Transverse colon (tissue), 4 donors: Measurements from ENCODE around the gene THOC3.
"Not testable (repeated sequence)": the region's sequence is repeated elsewhere in the genome, so short reads cannot be mapped to it uniquely, and the experiment has no call there.

ENCODE experiments used
- POLR2AphosphoS5 ChIP-seq, 3 donors: sonication (generic); formaldehyde crosslinking; IDR thresholded peaks; one replicate each; pipeline ENCODE4 v1.6.1; 2016; ENCODE audit warnings: antibody characterized with exemption in 3 of 3
- TF ChIP-seq, protein P1 (sequence below), 5 experiments: fragments of 200-600 bp in 3 of 5; fragments of 450-650 bp in 2 of 5; sonication (generic) in 3 of 5; IDR thresholded peaks; 1 replicate in 2 of 5; 2 replicates in 3 of 5; pipeline ENCODE4 v1.5.1; 2016 to 2017; ENCODE audit warnings: antibody characterized with exemption in 5 of 5, inconsistent platforms in 3 of 5, mild to moderate bottlenecking in 2 of 5, moderate library complexity in 1 of 5

DNA sequence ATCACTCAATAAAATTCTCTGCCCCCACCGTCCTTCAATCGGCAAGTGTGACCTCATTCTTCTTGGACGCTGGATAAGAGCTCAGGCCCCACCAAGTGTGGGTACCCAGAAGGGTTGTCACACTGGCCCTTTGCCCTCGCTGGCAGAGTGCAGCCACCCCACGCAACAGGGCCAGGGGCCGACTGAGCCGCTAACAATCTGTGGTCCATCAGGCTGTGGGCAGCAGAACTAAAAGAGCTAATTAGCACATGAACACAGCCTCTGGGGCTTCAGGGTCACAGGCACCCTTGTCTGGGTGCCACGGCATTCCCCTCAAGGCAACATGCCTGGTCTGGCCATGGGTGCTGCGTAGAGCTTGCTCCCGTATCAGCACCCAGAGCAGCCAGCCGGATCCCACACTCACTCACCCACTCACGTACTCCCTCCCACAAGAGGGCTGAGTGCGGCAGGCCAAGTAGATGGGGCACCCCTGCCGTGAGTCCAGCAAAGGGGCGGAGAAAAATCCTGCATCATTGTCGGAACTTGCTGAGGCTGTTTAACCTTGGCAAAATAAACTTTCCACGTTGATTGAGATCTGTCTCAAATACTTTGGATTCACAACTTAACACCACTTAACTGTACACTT is 11.4 kb upstream of the THOC3 start:
- TF ChIP-seq, protein P1, sequence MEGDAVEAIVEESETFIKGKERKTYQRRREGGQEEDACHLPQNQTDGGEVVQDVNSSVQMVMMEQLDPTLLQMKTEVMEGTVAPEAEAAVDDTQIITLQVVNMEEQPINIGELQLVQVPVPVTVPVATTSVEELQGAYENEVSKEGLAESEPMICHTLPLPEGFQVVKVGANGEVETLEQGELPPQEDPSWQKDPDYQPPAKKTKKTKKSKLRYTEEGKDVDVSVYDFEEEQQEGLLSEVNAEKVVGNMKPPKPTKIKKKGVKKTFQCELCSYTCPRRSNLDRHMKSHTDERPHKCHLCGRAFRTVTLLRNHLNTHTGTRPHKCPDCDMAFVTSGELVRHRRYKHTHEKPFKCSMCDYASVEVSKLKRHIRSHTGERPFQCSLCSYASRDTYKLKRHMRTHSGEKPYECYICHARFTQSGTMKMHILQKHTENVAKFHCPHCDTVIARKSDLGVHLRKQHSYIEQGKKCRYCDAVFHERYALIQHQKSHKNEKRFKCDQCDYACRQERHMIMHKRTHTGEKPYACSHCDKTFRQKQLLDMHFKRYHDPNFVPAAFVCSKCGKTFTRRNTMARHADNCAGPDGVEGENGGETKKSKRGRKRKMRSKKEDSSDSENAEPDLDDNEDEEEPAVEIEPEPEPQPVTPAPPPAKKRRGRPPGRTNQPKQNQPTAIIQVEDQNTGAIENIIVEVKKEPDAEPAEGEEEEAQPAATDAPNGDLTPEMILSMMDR (IDR thresholded peaks at IDR 0.05) = not testable (repeated sequence)
- not testable (repeated sequence) for TF ChIP-seq POLR2AphosphoS5 (IDR thresholded peaks at IDR 0.05)
